OCI-LY1 (cell line): ENCODE results near the gene ZNF473.
"Not testable (repeated sequence)": the region's sequence is repeated elsewhere in the genome, so short reads cannot be mapped to it uniquely, and the experiment has no call there.

Source experiments
- CTCF ChIP-seq: fragments of 200-600 bp; sonication (generic), shearing (Covaris generic); IDR thresholded peaks from 2 replicates; pipeline ENCODE4 v1.5.1; 2017; ENCODE audit warnings: mild to moderate bottlenecking, antibody characterized with exemption, low read length, moderate library complexity, mixed read lengths
- EZH2 ChIP-seq: fragments of 200-600 bp; sonication (generic), shearing (Covaris generic); IDR thresholded peaks from 2 replicates; pipeline ENCODE4 v1.8.0; 2017; ENCODE audit warnings: borderline replicate concordance, mixed run types, mild to moderate bottlenecking, antibody characterized with exemption, low read length, moderate library complexity, mixed read lengths

DNA sequence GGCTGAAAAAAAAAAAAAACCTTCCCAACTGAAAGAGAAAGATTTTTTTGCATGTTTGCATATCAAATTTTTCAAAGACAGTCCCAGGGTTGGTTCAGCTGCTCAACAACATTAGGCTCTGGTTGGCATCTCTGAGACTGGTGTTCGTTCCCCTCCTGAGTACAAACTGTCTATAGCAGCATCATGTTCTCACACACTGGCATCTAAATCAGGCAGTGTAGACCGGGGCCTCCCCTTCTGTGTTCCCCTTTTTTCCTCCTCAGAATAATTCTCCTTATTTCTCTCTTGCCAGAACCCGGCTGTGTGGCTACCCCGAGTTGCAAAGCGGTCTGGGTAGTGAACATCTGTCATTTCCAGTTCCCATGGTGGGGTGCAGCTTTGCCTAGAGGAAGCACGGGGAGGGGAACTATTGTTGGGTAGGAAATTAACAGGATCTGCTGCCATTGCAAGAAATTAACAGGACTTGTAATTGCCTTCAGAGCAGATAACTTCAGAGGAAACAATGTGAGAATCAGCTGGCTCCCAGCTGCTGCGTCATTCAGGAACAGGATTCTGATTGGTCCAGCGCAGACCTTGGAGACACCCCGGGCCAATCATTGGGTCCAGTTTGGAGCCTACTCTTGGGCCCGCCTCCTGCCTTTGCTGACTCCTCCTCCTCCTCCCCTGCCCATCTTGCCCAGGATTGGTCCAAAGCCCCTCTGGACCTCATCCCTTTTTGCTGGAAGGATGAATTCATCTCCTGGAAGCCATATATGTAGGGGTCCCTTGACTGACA lies 51.0 kb downstream of the ZNF473 start:
- TF ChIP-seq CTCF, EZH2: not testable (repeated sequence)
